Hepatocyte (in vitro differentiated cells): Measurements from ENCODE around the gene TLCD1. TPM values are rescaled to one million over a fixed set of nuclear protein-coding genes. Genes with fewer than 3 reads are reported as not detected.

Experiments used
- DNase-seq: peaks from one replicate; pipeline ENCODE4 v3.0.0-alpha.2; 2016; ENCODE audit warnings: low spot score
- H2AFZ ChIP-seq: fragments of 200-600 bp; sonication (generic); 2 replicates; pipeline ENCODE4 v1.6.0; 2016; ENCODE audit warnings: antibody characterized with exemption, mild to moderate bottlenecking
- H3K27ac ChIP-seq: fragments of 200-600 bp; sonication (generic); 2 replicates; pipeline ENCODE4 v1.5.1; 2016; ENCODE audit warnings: mild to moderate bottlenecking
- H3K27me3 ChIP-seq: fragments of 200-600 bp; sonication (generic); 2 replicates; pipeline ENCODE4 v1.6.1; 2016
- H3K36me3 ChIP-seq: fragments of 200-600 bp; sonication (generic); replicated peaks from 2 replicates; pipeline ENCODE4 v1.5.1; 2016; ENCODE audit warnings: low read depth; ENCODE audit not compliant: insufficient read depth
- H3K4me1 ChIP-seq: fragments of 200-600 bp; sonication (generic); 2 replicates; pipeline ENCODE4 v1.5.1; 2016; ENCODE audit warnings: mild to moderate bottlenecking, moderate library complexity; ENCODE audit not compliant: insufficient read depth
- H3K4me2 ChIP-seq: fragments of 200-600 bp; sonication (generic); 2 replicates; pipeline ENCODE4 v1.6.0; 2016
- H3K4me3 ChIP-seq: fragments of 200-600 bp; sonication (generic); 2 replicates; pipeline ENCODE4 v1.5.1; 2016; ENCODE audit warnings: mild to moderate bottlenecking
- H3K79me2 ChIP-seq: fragments of 200-600 bp; sonication (generic); 2 replicates; pipeline ENCODE4 v1.6.0; 2017; ENCODE audit warnings: mild to moderate bottlenecking
- H3K9me2 ChIP-seq: fragments of 200-600 bp; sonication (generic); replicated peaks from 2 replicates; pipeline ENCODE4 v1.6.0; 2017; ENCODE audit warnings: mild to moderate bottlenecking; ENCODE audit not compliant: insufficient read depth
- H3K9me3 ChIP-seq: fragments of 200-600 bp; sonication (generic); 2 replicates; pipeline ENCODE4 v1.5.1; 2016; ENCODE audit warnings: low read depth, mild to moderate bottlenecking
- H4K20me1 ChIP-seq: fragments of 200-600 bp; sonication (generic); 2 replicates; pipeline ENCODE4 v1.6.0; 2016; ENCODE audit warnings: mild to moderate bottlenecking; ENCODE audit not compliant: insufficient read depth, poor library complexity, severe bottlenecking
- CTCF ChIP-seq: fragments of 200-600 bp; sonication (generic); IDR thresholded peaks from 2 replicates; pipeline ENCODE4 v1.5.1; 2016; ENCODE audit warnings: antibody characterized with exemption, mild to moderate bottlenecking; ENCODE audit not compliant: poor library complexity
- EZH2 ChIP-seq: fragments of 200-600 bp; sonication (generic); IDR thresholded peaks from 2 replicates; pipeline ENCODE4 v1.6.1; 2016; ENCODE audit warnings: antibody characterized with exemption, mild to moderate bottlenecking, borderline replicate concordance
- EZH2phosphoT487 ChIP-seq: fragments of 200-600 bp; sonication (generic); IDR thresholded peaks from one replicate; pipeline ENCODE4 v1.6.1; 2018; ENCODE audit warnings: antibody characterized with exemption, mild to moderate bottlenecking, low read depth, moderate library complexity; ENCODE audit not compliant: unreplicated experiment, severe bottlenecking
- whole genome bisulfite sequencing: methylation state at CpG from one replicate; pipeline ENCODE4 v1.1.6; 2016; ENCODE audit warnings: low lambda C conversion rate; ENCODE audit errors: missing lambda C conversion rate; 5-methylcytosine and 5-hydroxymethylcytosine counted together
- polyA plus RNA-seq: library from polyadenylated mRNA; unstranded; fragments of >200 nt; fragmentation: Nextera tagmentation; extraction: Ambion mirVana; gene quantifications from 2 replicates; pipeline ENCODE4 v1.2.1, GENCODE V29; 2016
- total RNA-seq: library from RNA; depleted of rRNA; stranded (reverse); fragments of >200 nt; gene quantifications from 2 replicates; pipeline ENCODE4 v1.2.3, GENCODE V29; 2014

TLCD1 gene
- total and polyA plus RNA-seq, 2 experiments from 2014 or later = 12.5 to 23.4 TPM

GRCh38 chr17:28747051-28747691 is 21.1 kb upstream of the TLCD1 start:
- no peaks in the 10 kb centered on the region for H3K27me3 ChIP-seq
- H3K4me2 ChIP-seq = peak overlapping the region; percentile 97
- DNase-seq = peak; percentile 71
- no peaks in the 10 kb centered on the region for H3K36me3 ChIP-seq
- no peaks in the 10 kb centered on the region for H3K9me2 ChIP-seq
- TF ChIP-seq EZH2 (no peak), EZH2phosphoT487 (no peak), CTCF (no peak)
- peak overlapping the region; percentile 100 for H3K27ac ChIP-seq
- no peaks in the 10 kb centered on the region for H3K9me3 ChIP-seq
- H2AFZ ChIP-seq = no peak overlapping the region
- 72% methylated on average over 7 of the region's 7 CpGs for WGBS
- H3K4me3 ChIP-seq = no peak overlapping the region
- peaks cover 68% of the 10 kb centered on the region for H3K79me2 ChIP-seq
- H4K20me1 ChIP-seq = peaks cover 49% of the 10 kb centered on the region
- peaks cover 30% of the 10 kb centered on the region for H3K4me1 ChIP-seq

- peaks cover 68% of the 10 kb centered on the region for H3K79me2 ChIP-seq
- H3K27me3 ChIP-seq = no peaks in the 10 kb centered on the region
- peaks cover 46% of the 10 kb centered on the region for H4K20me1 ChIP-seq
- H3K9me3 ChIP-seq = no peaks in the 10 kb centered on the region
- peak overlapping the region; percentile 100 for H3K27ac ChIP-seq
- peak overlapping the region; percentile 97 for H3K4me2 ChIP-seq
- peaks cover 33% of the 10 kb centered on the region for H3K4me1 ChIP-seq
- no peaks in the 10 kb centered on the region for H3K9me2 ChIP-seq
- peak overlapping the region; percentile 54 for H3K4me3 ChIP-seq
- peak; percentile 71 for DNase-seq
- TF ChIP-seq CTCF (no peak), EZH2phosphoT487 (no peak), EZH2 (no peak)
- WGBS = 40% methylated on average over 4 of the region's 5 CpGs
- no peaks in the 10 kb centered on the region for H3K36me3 ChIP-seq
- no peak overlapping the region for H2AFZ ChIP-seq
Observed at GRCh38 chr17:28746611-28747050, 20.6 kb upstream of the TLCD1 start.

GRCh38 chr17:28745786-28746411 is 19.9 kb upstream of the TLCD1 start:
- H3K9me2 ChIP-seq = no peaks in the 10 kb centered on the region
- DNase-seq = no peak
- H3K4me2 ChIP-seq = peak overlapping the region; percentile 97
- H2AFZ ChIP-seq = no peak overlapping the region
- TF ChIP-seq EZH2 = no peak
- no peak for TF ChIP-seq CTCF
- TF ChIP-seq EZH2phosphoT487 = no peak
- no peaks in the 10 kb centered on the region for H3K36me3 ChIP-seq
- peaks cover 62% of the 10 kb centered on the region for H3K79me2 ChIP-seq
- WGBS = 63% methylated on average over 4 of the region's 4 CpGs
- peak overlapping the region; percentile 54 for H3K4me3 ChIP-seq
- H4K20me1 ChIP-seq = peaks cover 43% of the 10 kb centered on the region
- H3K27ac ChIP-seq = peak overlapping the region; percentile 100
- peaks cover 33% of the 10 kb centered on the region for H3K4me1 ChIP-seq
- no peaks in the 10 kb centered on the region for H3K27me3 ChIP-seq
- no peaks in the 10 kb centered on the region for H3K9me3 ChIP-seq
